K562 (cell line): ENCODE results near the gene TEX50. TPM values are rescaled to one million over a fixed set of nuclear protein-coding genes. Genes with fewer than 3 reads are reported as not detected.
A peak's percentile ranks its signal among the peaks of the same experiment; 100 is the strongest.

ENCODE experiments used
- ATAC-seq: fragments of 200-7000 bp; cut with Tn5 transposase; 3 replicates; pipeline ENCODE4 v1.9.1; 2020; ENCODE audit warnings: moderate library complexity
- BruUV-seq: library from RNA; stranded (reverse); fragments of 400-500 nt; replicated peaks from 2 replicates; lab custom pipeline; 2021; lab: Mats Ljungman, UMichigan
- CTCF ChIA-PET: fragments of 300-600 bp; formaldehyde crosslinking; extraction: SDS; loops from one replicate; lab custom pipeline; 2021; ENCODE audit warnings: low intra/inter-chr PET ratio; lab: Yijun Ruan, JAX
- POLR2A ChIA-PET: fragments of 300-600, 350-650 bp; sonication (Branson Sonifier 250); formaldehyde crosslinking; extraction: SDS; loops from one replicate; lab custom pipeline; 2021; ENCODE audit warnings: antibody characterized with exemption, inconsistent platforms; lab: Yijun Ruan, JAX
- DNase-seq, 4 experiments: peaks; one replicate each; pipeline versions ENCODE4 v3.0.0 to v3.0.0-alpha.2; 2011 to 2018; ENCODE audit warnings: low spot score in 3 of 4, mixed read lengths in 3 of 4; ENCODE audit errors: extremely low read depth in 1 of 4
- FAIRE-seq: peaks from 2 replicates; lab custom pipeline; 2011; peaks lifted over from hg19 to GRCh38; lab: Jason Lieb, UNC
- H2AFZ ChIP-seq: 2 replicates; pipeline ENCODE4 v1.6.0; 2011; ENCODE audit warnings: low read depth, low read length, control low read depth, inconsistent platforms
- H3K27ac ChIP-seq: fragments of 200-600 bp; 3 replicates; pipeline ENCODE4 v1.8.0; 2011; ENCODE audit warnings: low read depth, mild to moderate bottlenecking, control low read depth, inconsistent platforms, low read length, moderate library complexity, mixed read lengths; ENCODE audit errors: extremely low read depth
- H3K27me3 ChIP-seq, 2 experiments: fragments of 300-600 bp in 1 of 2; 2 replicates in 1 of 2; 3 replicates in 1 of 2; pipeline versions ENCODE4 v1.6.0 to v1.8.0; 2011; ENCODE audit warnings: inconsistent platforms in 2 of 2, low read length in 2 of 2, mild to moderate bottlenecking in 1 of 2, mixed read lengths in 1 of 2, moderate library complexity in 1 of 2; ENCODE audit not compliant: control insufficient read depth in 2 of 2, insufficient read depth in 2 of 2
- H3K36me3 ChIP-seq: fragments of 300-600 bp; 3 replicates; pipeline ENCODE4 v1.8.0; 2011; ENCODE audit warnings: mild to moderate bottlenecking, low read length, inconsistent platforms; ENCODE audit not compliant: control insufficient read depth, insufficient read depth
- H3K4me1 ChIP-seq, 2 experiments: fragments of 200-600 bp in 1 of 2; replicated peaks in 1 of 2; 2 replicates in 1 of 2; 3 replicates in 1 of 2; pipeline versions ENCODE4 v1.5.1 to v1.8.0; 2011; ENCODE audit warnings: inconsistent platforms in 2 of 2, low read length in 2 of 2, mild to moderate bottlenecking in 1 of 2, mixed read lengths in 1 of 2, moderate library complexity in 1 of 2; ENCODE audit not compliant: control insufficient read depth in 2 of 2, insufficient read depth in 2 of 2
- H3K4me2 ChIP-seq: 2 replicates; pipeline ENCODE4 v1.6.1; 2011; ENCODE audit warnings: low read length, control low read depth, inconsistent platforms, mixed read lengths; ENCODE audit not compliant: insufficient read depth
- H3K4me3 ChIP-seq: fragments of 200-600 bp; sonication (generic), shearing (Covaris generic); 2 replicates; pipeline ENCODE4 v1.5.1; 2016; ENCODE audit warnings: control low read depth, inconsistent platforms
- H3K79me2 ChIP-seq: fragments of 200-600 bp; 3 replicates; pipeline ENCODE4 v1.8.0; 2011; ENCODE audit warnings: low read length, inconsistent platforms; ENCODE audit not compliant: control insufficient read depth, insufficient read depth
- H3K9ac ChIP-seq, 2 experiments: 2 replicates each; pipeline versions ENCODE4 v1.6.0 to v1.6.1; 2011; ENCODE audit warnings: low read depth in 2 of 2, low read length in 2 of 2, control low read depth in 1 of 2, inconsistent platforms in 1 of 2, mild to moderate bottlenecking in 1 of 2, mixed read lengths in 1 of 2; ENCODE audit not compliant: insufficient read depth in 1 of 2
- H3K9me1 ChIP-seq: one replicate; pipeline ENCODE4 v1.6.0; 2011; ENCODE audit warnings: inconsistent platforms, mild to moderate bottlenecking, low read length, moderate library complexity; ENCODE audit not compliant: control insufficient read depth, insufficient read depth
- H3K9me3 ChIP-seq: replicated peaks from 2 replicates; pipeline ENCODE4 v1.5.1; 2011; ENCODE audit warnings: low read depth, low read length, inconsistent platforms; ENCODE audit not compliant: control insufficient read depth, insufficient read depth
- H4K20me1 ChIP-seq: replicated peaks from 2 replicates; pipeline ENCODE4 v1.6.1; 2011; ENCODE audit warnings: low read length, inconsistent platforms, mixed read lengths; ENCODE audit not compliant: control insufficient read depth, insufficient read depth
- ATF2 ChIP-seq: sonication (generic); formaldehyde crosslinking; IDR thresholded peaks from 2 replicates; pipeline ENCODE4 v1.8.1; 2022; ENCODE audit warnings: missing genetic modification reagents
- ELK1 ChIP-seq: sonication (generic); formaldehyde crosslinking; IDR thresholded peaks from 2 replicates; pipeline ENCODE4 v1.8.1; 2022; ENCODE audit warnings: missing genetic modification reagents
- FOSL1 ChIP-seq: fragments of 200-800 bp; sonication (Bioruptor generic); conservative IDR thresholded peaks from 2 replicates; pipeline ENCODE4 v1.6.1; 2016; ENCODE audit warnings: missing genetic modification characterization, missing compliant biosample characterization
- RBFOX2 ChIP-seq: fragments of 200-400 bp; formaldehyde crosslinking; IDR thresholded peaks from 2 replicates; pipeline ENCODE4 v1.6.1; 2017; ENCODE audit warnings: low read depth, mild to moderate bottlenecking, low read length, moderate library complexity
- RHOXF2B ChIP-seq: fragments of 250-450 bp; sonication (Bioruptor Pico); conservative IDR thresholded peaks from 2 replicates; pipeline ENCODE4 v1.5.1; 2021
- TFE3 ChIP-seq: fragments of 450-650 bp; formaldehyde crosslinking; IDR thresholded peaks from 2 replicates; pipeline ENCODE4 v1.4.0; 2020; ENCODE audit warnings: mild to moderate bottlenecking, mixed read lengths
- ZNF668 ChIP-seq: fragments of 250-450 bp; sonication (Bioruptor Pico); IDR thresholded peaks from 2 replicates; pipeline ENCODE4 v1.8.0; 2022; ENCODE audit warnings: mild to moderate bottlenecking, inconsistent platforms
- WGBS: fragments of 100-300 bp; shearing (Covaris generic); methylation state at CpG from one replicate; pipeline ENCODE4 v1.1.6; 2016; ENCODE audit warnings: low coverage, mixed read lengths; ENCODE audit not compliant: insufficient coverage; ENCODE audit errors: missing lambda C conversion rate; 5-methylcytosine and 5-hydroxymethylcytosine counted together
- in situ Hi-C: fragments of 300-500 bp; cut with MboI; formaldehyde crosslinking; loops from 4 replicates; pipeline ENCODE4 v1.15.0; 2018; ENCODE audit warnings: inconsistent platforms, mixed read lengths
- intact Hi-C: fragments of 100-400 bp; cut with micrococcal nuclease; formaldehyde crosslinking; loops from 2 replicates; pipeline ENCODE4 v1.14.2; 2022
- polyA plus RNA-seq, 8 experiments: library from polyadenylated mRNA; depleted of rRNA in 4 of 8; stranded (reverse) in 5 of 8; unstranded in 3 of 8; fragments of >200 nt; fragmentation: Nextera tagmentation in 2 of 8; fragmentation: Illumina TruSeq in 1 of 8; extraction: Ambion mirVana in 2 of 8; extraction: Trizol in 1 of 8; gene quantifications; 2 replicates each; pipeline versions ENCODE4 v1.2.1 to v1.2.3, GENCODE V29; 2011 to 2014; ENCODE audit warnings: inconsistent platforms in 1 of 8, missing spikeins in 1 of 8
- total RNA-seq, 7 experiments: library from RNA; depleted of rRNA in 6 of 7; stranded (reverse); fragments of >200 nt in 6 of 7; fragmentation: Illumina TruSeq in 2 of 7; extraction: Trizol in 2 of 7; gene quantifications; 2 replicates each; pipeline versions ENCODE4 v1.2.1 to v1.2.3, GENCODE V29; 2011 to 2021; ENCODE audit warnings: low replicate concordance in 1 of 7

Gene TEX50
- total and polyA plus RNA-seq, 9 of the 15 experiments (the other 6 are each of a cell fraction or from before 2014, with no cell fraction given), result not detected

- TF ChIP-seq FOSL1 (tag) (peak; percentile 70), ATF2 (CRISPR knock-in tag) (no peak), TFE3 (CRISPR knock-in tag) (no peak), RBFOX2 (no peak), ELK1 (no peak), RHOXF2B (CRISPR knock-in tag) (no peak), ZNF668 (CRISPR knock-in tag) (no peak)
- H3K4me2 ChIP-seq, result no peak overlapping the region
- DNase-seq (no peak), FAIRE-seq (no peak), ATAC-seq (no peak)
- ChIA-PET CTCF (no interaction called here), POLR2A (interaction anchor here (0.7 to 1.2 kb wide), 3 partner anchors 11 to 697 kb away, joined by 3 to 4 read pairs (median 3); no protein-coding TSS in a partner anchor)
- no peaks in the 10 kb centered on the region for H3K27me3 ChIP-seq
- 6% methylated on average over 1 of the region's 1 CpG for WGBS
- no peaks in the 10 kb centered on the region for H4K20me1 ChIP-seq
- no peaks in the 10 kb centered on the region for H3K9me3 ChIP-seq
- no peak overlapping the region for H3K4me3 ChIP-seq
- H3K9ac ChIP-seq, result no peak overlapping the region
- BruUV-seq, result no TSS peak
- no peak overlapping the region for H3K27ac ChIP-seq
- no peaks in the 10 kb centered on the region for H3K9me1 ChIP-seq
- H3K79me2 ChIP-seq, result no peaks in the 10 kb centered on the region
- H3K36me3 ChIP-seq, result no peaks in the 10 kb centered on the region
- H2AFZ ChIP-seq, result no peak overlapping the region
- in situ Hi-C loops, result no loop called here
- H3K4me1 ChIP-seq, result no peaks in the 10 kb centered on the region; a peak in 1 of 5 replicates
- intact Hi-C loops, result no loop called here
Observed at GRCh38 chr1:173590557-173590956, 44.6 kb upstream of the TEX50 start.
